Measurements from ENCODE around the gene CDKN2B-AS1.

The CDKN2B-AS1 gene

GRCh38 chr9:22084336-22085035 is 89.9 kb downstream of the CDKN2B-AS1 start:
- Histone ChIP-seq H3K27me3 (ENCODE audit: control insufficient read depth, insufficient read depth, low read length) (no peaks in the 10 kb centered on the region), H3K36me3 (ENCODE audit: control insufficient read depth, insufficient read depth, low read length) (no peaks in the 10 kb centered on the region), H3K27ac (no peak overlapping the region), H3K9me3 (ENCODE audit: control insufficient read depth, low read length) (no peaks in the 10 kb centered on the region), H3K4me2 (ENCODE audit: low read length) (peak overlapping the region; percentile 43), H3K79me2 (no peaks in the 10 kb centered on the region), H3K9ac (no peak overlapping the region), H3K4me3 (ENCODE audit: low read depth, low read length) (no peak overlapping the region), H3K4me1 (peaks cover 2% of the 10 kb centered on the region), H2AFZ (no peak overlapping the region)
- no peak for TF ChIP-seq CTCF (IDR thresholded peaks at IDR 0.05)

GRCh38 chr9:22088053-22088716 is 93.6 kb downstream of the CDKN2B-AS1 start:
- Histone ChIP-seq H3K9me3 (ENCODE audit: control insufficient read depth, low read length) (no peaks in the 10 kb centered on the region), H3K36me3 (ENCODE audit: control insufficient read depth, insufficient read depth, low read length) (no peaks in the 10 kb centered on the region), H3K4me2 (ENCODE audit: low read length) (no peak overlapping the region), H3K27ac (no peak overlapping the region), H3K79me2 (no peaks in the 10 kb centered on the region), H3K4me1 (peaks cover 2% of the 10 kb centered on the region), H3K27me3 (ENCODE audit: control insufficient read depth, insufficient read depth, low read length) (no peaks in the 10 kb centered on the region), H3K4me3 (ENCODE audit: low read depth, low read length) (no peak overlapping the region), H2AFZ (no peak overlapping the region), H3K9ac (no peak overlapping the region)
- TF ChIP-seq CTCF (IDR thresholded peaks at IDR 0.05): no peak

- no peak overlapping the region for H2AFZ ChIP-seq
- H3K27me3 ChIP-seq (ENCODE audit: control insufficient read depth, insufficient read depth, low read length): no peaks in the 10 kb centered on the region
- no peaks in the 10 kb centered on the region for H3K79me2 ChIP-seq
- no peak overlapping the region for H3K4me2 ChIP-seq (ENCODE audit: low read length)
- H3K9me3 ChIP-seq (ENCODE audit: control insufficient read depth, low read length): no peaks in the 10 kb centered on the region
- H3K9ac ChIP-seq: no peak overlapping the region
- H3K4me1 ChIP-seq: peaks cover 2% of the 10 kb centered on the region
- H3K36me3 ChIP-seq (ENCODE audit: control insufficient read depth, insufficient read depth, low read length): no peaks in the 10 kb centered on the region
- no peak overlapping the region for H3K27ac ChIP-seq
- no peak overlapping the region for H3K4me3 ChIP-seq (ENCODE audit: low read depth, low read length)
- no peak for TF ChIP-seq CTCF (IDR thresholded peaks at IDR 0.05)
Measured at GRCh38 chr9:22088717-22089061, 94.1 kb downstream of the CDKN2B-AS1 start.

GRCh38 chr9:22097707-22098106 is 103.1 kb downstream of the CDKN2B-AS1 start:
- peaks cover 3% of the 10 kb centered on the region for H3K4me1 ChIP-seq
- no peaks in the 10 kb centered on the region for H3K36me3 ChIP-seq (ENCODE audit: control insufficient read depth, insufficient read depth, low read length)
- H3K27me3 ChIP-seq (ENCODE audit: control insufficient read depth, insufficient read depth, low read length): no peaks in the 10 kb centered on the region
- H3K27ac ChIP-seq: no peak overlapping the region
- peak overlapping the region; percentile 57 for H3K4me2 ChIP-seq (ENCODE audit: low read length)
- H3K4me3 ChIP-seq (ENCODE audit: low read depth, low read length): no peak overlapping the region
- H2AFZ ChIP-seq: no peak overlapping the region
- H3K9ac ChIP-seq: no peak overlapping the region
- no peaks in the 10 kb centered on the region for H3K9me3 ChIP-seq (ENCODE audit: control insufficient read depth, low read length)
- TF ChIP-seq CTCF (IDR thresholded peaks at IDR 0.05): no peak
- no peaks in the 10 kb centered on the region for H3K79me2 ChIP-seq

All from parathyroid adenoma (tissue), 2 donors.